RPMI7951 (cell line): Measurements from ENCODE around the gene LSAMP. TPM values are rescaled to one million over a fixed set of nuclear protein-coding genes. Genes with fewer than 3 reads are reported as not detected.

ENCODE experiments used
- DNase-seq: peaks from one replicate; pipeline ENCODE4 v3.0.0-alpha.2; 2012; ENCODE audit warnings: low read depth
- total RNA-seq: library from RNA; depleted of rRNA; stranded (reverse); fragments of >200 nt; shearing (Covaris generic); gene quantifications from 2 replicates; pipeline ENCODE4 v1.2.3, GENCODE V29; 2014

Gene LSAMP
- total RNA-seq, 1 experiment from 2014 or later = 0.12 TPM

DNA sequence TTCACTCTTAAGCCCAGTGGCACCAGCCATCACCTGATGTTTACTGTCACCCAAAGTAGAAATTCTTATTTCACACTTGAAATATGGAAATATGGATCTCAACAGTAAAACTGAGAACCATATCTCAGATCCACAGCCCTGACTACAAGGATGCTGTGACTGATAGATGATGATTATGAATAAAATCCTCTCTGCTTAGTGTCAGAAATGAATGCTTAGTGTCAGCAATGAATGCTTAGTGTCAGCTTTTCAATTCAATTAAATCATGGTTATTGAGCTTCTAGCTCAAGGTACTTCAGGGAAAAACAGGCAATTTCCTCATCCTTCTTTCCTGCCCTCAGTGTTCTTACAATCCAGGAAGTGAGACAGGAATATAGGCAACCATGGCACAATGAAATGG, 392.3 kb downstream of the LSAMP start:
- DNase-seq = no peak

DNA sequence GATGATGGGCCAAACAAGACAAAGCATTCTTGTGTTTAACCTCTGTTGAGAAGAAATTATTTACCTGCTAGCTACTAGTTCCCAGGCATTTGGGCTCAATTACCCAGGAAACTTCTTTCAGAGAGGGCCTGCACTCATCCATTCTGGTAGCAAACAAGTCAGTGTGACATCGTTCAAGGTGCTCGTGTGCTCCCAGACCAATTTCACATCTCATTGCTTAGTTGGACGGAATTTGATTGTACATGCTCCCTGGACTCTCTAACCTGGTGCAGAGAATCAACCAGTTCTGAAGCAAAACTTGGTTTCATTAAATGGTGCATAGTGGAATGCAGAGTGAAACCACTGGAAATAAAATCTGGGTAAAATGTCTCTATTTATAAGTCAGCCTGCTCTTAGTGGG, 392.7 kb downstream of the LSAMP start:
- no peak for DNase-seq

DNA sequence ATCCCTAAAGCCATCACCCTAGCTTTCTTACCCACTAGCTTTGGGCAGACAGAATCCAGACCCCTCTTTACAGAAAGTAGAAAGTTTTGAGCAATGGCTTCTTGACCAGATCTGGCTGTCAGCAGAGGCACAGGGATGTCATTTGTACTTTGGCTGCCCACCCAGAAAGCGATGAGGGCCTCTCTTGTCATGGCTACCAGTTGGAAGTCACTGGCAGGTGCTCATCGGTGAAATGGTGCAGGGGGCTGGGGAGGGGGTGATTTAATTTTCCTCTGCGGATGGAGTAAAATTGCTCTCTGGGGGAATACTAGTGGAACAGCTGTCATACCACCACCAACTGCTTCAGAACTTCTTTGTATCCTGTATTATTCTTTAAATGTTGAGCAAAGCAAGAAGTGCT, 393.7 kb downstream of the LSAMP start:
- no peak for DNase-seq

DNA sequence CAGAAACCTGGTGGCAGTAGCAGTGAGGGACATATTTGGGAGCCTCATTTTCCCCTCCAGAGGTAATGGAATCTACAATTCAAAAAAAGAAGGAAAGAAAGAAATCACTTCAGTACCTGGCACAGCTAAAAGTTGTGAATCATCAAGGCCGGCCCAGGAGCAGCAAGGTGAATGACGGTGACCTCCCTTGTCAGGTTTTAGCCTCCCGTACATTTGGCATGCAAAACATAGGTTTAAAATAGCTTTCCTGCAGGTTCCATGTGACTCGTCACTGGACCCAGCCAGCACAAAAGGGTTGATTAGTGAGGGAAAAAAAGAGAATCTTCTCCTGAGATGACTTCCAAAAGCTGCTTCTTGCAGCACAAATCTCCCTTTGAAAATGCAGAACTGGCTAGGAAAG, 394.2 kb downstream of the LSAMP start:
- DNase-seq = no peak

DNA sequence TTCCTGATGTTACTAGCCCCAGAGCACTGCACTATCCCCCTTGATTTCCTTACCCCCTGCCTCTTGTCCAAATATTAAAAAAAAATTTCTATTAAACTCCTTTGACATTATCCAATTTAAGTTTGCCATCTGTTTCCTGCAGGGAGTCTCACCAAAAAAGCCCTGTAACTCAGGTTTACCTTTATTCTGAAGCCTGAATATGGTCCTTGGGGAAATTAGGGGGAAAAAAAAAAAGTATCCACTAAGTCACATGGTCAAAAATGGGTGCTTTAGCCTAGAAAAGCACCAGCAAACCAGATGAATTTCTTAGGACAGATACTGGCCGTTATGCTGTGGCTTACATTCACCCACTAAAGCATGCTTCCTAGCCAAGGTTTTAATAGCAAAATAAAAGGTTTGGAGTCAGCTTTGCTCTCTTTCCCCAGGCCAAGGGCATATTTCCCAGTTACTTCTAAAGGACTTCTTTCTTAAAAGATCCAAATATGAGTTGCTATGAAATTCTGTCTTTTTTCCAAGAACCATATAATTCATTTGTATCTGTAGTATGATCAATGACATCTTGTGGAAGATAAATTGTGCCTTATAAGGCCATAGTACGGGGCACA, 394.9 kb downstream of the LSAMP start:
- no peak for DNase-seq

DNA sequence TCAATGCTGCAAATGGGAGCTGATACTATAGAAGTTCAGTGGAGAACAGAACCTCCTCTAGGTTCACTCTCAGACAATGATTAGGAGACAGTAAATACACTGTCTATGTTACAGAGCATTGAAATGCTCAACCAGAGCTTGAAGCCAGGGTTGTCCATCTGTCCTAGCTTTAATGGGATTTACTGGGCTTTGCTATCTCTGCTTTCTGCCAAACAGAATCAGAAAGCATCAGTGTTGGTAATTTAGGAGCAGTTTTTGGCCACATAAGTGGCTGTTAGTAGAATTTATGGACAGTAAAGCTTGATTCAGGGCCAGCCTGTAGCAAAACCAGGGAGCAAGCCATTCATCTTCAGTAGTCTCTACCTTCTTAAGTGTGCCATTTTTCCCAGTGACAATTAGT, 396.3 kb downstream of the LSAMP start:
- no peak for DNase-seq

DNA sequence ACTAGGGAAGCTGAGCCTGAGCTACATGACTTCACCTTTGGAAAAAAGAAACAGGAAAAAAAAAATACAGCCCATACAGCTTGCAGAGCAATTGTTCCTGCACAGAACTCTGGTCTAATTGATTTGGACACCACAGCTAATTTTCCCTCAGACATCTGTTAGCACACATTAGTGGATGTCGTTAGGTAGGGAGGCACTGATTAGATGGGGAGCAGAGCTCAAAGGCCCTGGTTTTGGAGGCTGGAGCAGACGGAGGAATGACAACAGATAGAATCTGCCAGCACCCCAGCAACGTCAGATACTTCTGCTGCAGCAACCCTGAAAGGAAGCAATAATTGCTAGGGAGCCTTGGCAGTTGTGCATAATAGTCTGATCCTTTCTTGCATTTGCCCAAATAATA, 398.9 kb downstream of the LSAMP start:
- DNase-seq = no peak

DNA sequence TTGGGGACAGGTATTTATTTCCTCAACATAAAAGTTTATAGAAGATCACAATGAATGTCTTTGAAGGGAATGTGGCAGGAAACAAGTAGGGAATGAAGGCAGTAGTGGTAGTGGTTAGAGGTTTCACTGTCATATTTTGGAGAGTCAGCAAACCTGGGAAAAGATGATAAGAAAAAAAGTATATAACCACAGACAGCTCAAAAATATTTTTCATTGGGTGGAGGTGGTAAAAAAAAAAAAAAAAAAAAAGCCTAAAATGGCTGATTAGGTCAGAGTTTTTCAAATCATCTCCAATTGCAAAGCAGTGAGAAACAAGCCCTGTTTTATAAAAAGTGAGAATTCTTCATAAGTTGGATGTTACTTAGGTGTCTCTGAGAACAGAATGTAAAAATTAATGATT, 400.0 kb downstream of the LSAMP start:
- no peak for DNase-seq

DNA sequence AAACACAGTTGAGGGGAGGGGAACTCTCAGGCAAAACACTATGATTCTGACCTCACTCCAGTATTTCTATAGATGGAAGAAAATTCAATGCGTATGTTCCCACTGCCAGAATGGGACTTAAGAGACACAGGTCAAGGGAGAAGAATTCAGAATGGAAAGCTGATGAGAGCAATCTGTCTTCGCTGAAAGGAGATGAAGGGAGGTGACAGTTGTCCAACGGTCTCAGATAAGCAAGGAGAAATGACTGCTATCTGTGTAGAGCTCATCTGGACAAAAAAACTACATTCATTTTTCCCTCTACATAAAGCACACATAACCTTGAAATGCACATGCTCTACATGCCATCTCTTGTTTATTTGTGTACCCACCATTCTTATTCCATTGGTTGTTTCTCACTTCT, 405.1 kb downstream of the LSAMP start:
- no peak for DNase-seq

DNA sequence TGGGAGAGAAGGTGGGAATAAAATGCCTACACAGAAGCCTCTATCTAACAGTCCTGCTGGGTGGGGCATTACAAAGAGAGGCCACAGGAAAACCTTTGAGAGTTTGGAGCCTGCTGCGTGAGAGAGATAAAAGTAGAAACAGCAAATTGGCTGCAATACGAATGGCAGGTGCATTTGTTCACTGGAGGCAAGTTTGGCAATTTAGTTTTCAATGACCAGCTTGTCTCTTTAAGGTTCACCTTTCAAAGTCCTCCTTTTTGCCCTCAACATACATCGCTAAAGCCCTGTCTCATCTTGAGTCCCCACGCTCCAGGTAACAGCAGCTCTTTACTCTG, 405.7 kb downstream of the LSAMP start:
- DNase-seq = no peak

DNA sequence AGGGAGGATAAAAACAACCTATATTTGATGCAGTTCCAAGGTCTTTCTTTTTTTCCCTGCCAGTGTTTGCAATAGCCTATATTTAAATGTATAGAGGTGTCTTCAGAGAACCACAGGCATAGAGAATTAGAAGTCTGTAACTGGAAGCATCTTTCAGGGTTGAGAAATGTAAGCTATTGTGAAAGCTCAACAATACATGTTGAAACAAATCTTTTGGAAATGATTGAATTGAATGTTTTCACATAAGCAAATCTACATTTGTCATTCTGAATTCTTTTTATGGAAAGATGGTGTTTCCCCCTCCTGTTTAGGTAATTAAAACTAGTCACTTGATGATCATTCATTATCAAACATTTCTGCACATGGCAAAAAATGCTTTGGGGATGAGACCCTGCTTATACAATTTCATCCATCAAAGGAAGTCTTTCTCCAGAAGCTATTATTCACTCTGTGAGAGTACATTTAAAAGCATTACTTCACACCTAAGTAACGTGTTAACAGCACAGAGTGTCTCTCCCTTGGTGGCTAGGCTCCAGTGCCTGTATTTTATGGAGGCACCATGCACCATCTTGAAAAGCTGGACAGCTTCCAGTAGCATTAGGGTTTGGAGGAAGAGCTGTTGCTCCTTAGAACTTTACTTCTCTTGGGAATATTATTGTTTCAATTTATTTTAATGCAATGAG, 406.2 kb downstream of the LSAMP start:
- no peak for DNase-seq

DNA sequence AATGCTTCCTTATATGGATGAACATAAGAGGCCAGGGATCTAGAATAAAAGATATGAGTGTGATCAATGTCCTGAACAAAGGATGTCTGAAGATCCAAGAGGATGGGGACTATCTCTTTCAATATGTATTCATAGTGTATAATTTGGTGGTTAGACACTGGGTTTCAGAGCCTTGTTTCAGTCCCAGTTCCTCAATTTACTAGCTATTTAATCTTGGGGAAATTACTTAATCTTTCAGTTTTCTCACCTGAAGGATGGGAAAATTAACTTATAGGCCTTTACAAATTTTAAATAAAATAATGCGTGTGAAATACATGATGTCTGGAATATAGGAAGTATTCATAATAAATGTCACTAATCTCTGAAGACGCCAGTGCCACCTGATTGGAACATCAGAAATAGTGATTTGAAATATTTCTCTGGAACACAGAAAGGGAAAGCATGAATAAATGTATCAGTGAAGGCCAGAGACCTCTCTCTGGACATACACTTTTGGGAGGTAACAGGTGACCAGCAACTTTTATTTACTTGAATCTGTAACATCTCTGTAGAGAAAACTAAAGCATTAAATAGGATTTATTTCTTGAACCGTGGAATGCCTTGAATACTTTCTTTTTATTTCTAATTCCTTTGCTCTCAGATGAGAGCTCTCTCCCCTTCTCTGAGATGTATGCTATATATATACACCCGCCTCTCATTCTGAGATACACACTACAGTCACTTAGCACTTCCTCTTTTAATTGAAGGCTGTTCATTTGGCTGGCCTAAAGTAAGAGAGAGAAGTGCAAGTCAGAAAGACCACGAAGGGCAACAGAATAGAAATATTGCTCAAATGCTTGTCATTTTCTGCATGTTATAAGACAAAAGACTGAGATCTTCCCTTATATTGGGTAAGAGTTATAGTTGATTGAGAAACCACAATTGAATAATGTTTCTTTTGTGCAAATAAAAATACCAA, 407.1 kb downstream of the LSAMP start:
- no peak for DNase-seq

DNA sequence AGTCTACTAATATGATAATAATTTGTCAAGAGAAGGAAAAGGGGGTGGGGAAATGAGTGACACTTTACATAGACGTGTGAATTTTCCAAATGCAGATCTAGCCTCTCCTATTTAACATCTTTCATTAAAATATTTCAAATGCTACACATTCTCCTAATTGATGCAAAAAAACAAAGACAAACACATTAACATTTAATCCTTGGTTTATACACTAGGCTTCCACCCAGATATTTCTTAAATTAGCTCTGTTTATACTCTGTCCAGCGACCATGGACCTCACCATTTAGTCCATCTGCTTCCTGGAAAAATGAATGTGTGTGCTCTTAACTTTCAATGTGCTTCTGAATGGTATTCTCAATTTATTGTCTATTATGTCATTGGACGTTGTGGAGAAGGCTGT, 409.9 kb downstream of the LSAMP start:
- no peak for DNase-seq

DNA sequence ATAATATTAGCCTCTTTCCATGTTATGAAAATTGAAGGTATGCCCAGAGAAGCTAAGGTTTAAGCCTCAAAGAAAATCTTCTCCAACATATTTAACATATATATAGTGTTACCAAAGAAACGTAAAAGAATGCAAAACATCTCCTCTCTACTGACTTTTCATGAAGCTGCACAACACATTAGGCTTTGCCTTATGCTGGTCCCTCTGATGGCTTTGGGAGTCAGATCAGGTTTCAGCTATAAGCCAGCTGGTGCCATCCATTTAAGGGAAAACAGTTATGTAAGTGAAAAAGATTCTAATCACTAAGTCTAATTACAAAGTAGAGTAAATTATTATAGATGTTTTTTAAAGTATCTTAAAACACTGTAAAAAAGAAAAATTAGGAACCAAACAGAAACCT, 410.5 kb downstream of the LSAMP start:
- no peak for DNase-seq

DNA sequence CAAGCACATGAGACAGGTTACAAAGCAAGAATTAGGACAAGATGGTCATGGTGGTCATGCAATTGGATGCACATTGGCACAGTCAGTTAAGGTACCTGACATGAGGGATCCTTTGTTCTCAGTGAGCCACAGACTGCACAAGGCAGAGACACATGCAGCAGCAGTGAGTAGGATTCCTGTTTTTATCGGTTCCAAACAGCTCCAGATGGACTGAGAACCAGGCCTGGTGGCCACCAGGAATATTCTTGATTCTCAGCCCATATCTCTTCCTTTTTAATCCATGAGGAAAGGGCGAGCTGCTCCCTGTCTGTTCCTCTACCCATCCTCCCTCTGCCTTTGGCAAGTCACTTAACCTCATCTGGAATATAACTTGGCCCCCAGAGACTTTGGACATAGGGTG, 411.2 kb downstream of the LSAMP start:
- no peak for DNase-seq

DNA sequence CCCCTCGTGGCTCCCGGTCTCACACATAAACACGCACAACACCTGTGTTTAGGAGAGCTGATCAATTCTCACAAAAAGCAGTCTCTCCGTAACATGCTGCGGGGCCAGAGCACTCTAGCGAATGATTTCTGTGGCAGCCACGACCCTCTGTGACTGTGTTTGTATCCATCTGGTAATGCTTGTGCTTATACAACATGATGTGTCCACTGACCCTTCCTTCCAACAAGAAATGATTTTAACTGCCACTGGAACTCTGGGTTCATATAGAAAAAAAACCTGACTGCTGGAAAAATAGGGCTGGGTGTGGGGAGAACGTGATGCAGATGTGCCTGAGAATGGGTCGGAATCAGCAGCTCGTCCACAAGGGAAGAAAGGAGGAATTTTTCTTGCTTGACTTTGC, 411.8 kb downstream of the LSAMP start:
- no peak for DNase-seq

DNA sequence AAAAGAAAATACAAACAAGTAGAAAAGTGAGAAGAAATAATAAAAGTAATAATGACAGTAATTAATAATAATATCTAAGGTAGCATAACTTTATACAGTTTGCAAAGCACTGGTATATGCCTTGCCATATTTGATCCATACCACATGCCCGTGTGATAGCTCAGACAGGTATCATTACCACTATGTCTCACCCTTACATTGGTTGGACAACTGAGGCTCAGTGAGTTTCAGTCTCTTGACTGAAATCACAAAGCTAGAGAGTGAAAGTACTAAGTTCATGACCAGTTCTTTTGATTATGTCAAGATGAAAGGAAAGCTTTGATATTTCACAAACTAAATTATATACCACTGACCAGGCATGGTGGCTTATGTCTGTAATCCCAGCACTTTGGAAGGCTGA, 413.1 kb downstream of the LSAMP start:
- DNase-seq = no peak

DNA sequence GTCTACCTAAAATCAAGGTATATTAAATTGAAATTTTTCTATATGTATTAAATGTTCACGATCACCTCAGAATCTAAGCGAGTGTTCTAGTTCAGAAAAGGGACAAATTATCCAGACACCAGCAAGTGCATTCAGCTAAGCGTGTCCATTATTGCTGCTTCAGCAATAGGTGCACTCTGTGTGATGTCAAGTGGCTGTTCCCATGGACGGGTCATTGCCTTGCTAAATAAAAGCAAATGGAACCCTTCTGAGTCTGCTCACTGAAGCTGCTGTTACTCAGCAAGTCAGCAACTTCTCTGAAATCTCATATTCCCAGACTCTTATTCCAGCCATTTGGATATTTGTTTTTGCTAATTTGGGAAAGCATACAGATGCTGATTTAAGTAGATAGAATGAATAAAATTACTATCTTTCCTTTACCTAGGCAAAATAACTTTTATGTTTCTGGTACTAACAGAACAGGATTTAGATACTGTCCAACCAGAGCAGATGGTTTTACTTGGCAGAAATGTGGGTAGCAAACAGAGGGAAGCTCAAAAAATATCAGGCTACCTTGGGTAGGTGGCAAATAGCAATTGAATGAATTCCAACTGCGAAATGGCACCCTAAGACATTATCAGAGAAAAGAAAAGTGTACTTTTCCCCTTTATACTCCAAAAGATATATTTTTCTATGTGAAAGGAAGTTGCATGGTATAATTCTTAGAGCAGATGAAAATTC, 415.0 kb downstream of the LSAMP start:
- DNase-seq = no peak

DNA sequence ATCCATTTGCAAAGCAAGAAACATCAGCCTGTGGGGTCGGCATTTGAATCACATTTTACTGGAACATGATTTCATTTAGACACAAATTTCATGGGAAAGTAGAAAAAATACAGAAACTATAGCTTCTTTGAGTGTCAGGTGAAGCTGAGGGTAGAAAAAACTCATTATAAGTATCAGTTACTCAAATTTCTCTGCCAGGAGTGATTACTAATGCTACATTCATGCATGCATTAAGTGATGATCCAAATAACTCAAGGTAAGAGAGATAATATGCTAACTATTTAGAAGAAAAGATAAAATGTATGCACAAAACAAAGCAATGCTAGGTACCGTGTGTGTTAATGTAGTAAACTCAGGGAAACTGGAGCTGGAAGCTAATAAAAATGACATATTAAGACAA, 416.0 kb downstream of the LSAMP start:
- no peak for DNase-seq

DNA sequence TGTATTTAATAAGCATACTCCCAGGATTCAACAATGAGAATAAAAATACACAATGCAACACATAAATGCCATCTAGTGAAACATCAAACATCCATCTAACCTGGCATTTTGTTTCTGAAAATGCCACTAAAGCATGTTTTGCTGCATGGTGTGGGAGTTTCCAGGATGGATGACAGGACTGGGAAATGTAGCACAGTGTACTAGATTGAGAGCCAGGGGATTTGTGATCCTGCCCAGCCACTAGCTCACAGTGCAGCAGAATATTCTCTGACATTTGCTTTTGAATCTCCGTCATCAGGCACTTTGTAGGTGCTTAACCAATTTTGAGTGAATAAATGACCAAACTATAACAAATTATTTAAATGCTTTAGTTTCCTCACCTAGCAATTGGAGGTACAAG, 417.1 kb downstream of the LSAMP start:
- no peak for DNase-seq

DNA sequence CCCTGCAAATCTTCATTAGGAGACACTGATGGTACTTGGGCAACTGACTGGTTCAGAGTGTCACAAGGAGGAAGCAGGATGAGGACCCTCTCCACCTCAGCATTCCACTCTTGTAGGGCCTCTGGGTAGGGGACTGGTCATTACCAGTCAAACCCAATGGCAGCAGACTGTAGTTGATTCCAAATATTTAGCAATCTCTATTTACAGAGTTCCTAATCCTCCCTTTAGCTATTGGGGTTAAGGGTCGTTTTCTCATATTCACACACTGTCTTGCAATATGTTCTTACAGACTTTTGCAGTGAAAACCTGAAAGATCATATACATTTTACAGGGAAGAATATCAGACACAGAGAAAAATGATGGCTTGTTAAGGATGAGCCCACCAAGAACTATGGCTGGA, 424.3 kb downstream of the LSAMP start:
- DNase-seq = no peak

DNA sequence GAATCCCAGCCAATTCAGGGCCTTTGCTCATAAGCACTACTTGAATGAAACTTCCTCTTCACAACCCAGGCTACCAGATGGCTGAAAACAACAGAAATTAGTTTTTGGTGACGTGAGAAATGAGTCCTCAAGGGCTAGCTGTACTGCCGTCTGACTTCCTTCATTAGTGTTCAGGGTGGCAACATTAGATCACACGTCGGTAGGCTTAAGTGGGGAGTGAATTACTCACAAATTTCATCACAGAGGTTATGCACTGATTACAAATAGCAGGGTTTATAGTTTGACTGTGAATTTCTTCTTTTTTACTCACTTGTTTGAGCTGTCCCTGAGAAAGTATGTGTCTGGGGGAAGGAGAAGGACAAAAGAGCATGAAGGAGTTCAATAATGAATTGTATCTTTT, 424.8 kb downstream of the LSAMP start:
- no peak for DNase-seq
